Pancreas (tissue), 10 donors: Measurements from ENCODE around the gene ARHGAP4. TPM values are rescaled to one million over a fixed set of nuclear protein-coding genes. Genes with fewer than 3 reads are reported as not detected.

Source experiments
- ATAC-seq, 4 donors: fragments of 200-7000 bp; cut with Tn5 transposase; one replicate each; pipeline versions ENCODE4 v1.8.0 to v1.9.1; 2020; ENCODE audit warnings: mild to moderate bottlenecking in 4 of 4, moderate library complexity in 4 of 4
- DNase-seq, 6 donors: peaks; one replicate each; pipeline ENCODE4 v3.0.0-alpha.2; 2020
- FAIRE-seq: peaks from 2 replicates; lab custom pipeline; 2012; peaks lifted over from hg19 to GRCh38; lab: Jason Lieb, UNC
- H3K27ac ChIP-seq, 4 donors: fragments of 200-600 bp; sonication (generic); 1 replicate in 3 of 4; 2 replicates in 1 of 4; pipeline versions ENCODE4 v1.5.0 to v1.8.0; 2020
- H3K27me3 ChIP-seq, 4 donors: fragments of 200-600 bp; one replicate each; pipeline ENCODE4 v1.8.0; 2021
- H3K36me3 ChIP-seq, 3 donors: fragments of 200-600 bp; sonication (generic) in 1 of 3; one replicate each; pipeline versions ENCODE4 v1.5.0 to v1.8.0; 2020 to 2021
- H3K4me1 ChIP-seq, 3 donors: fragments of 200-600 bp; one replicate each; pipeline ENCODE4 v1.8.0; 2021
- H3K4me3 ChIP-seq, 4 donors: fragments of 200-600 bp; sonication (generic) in 2 of 4; one replicate each; pipeline versions ENCODE4 v1.5.0 to v1.8.0; 2020 to 2021
- H3K9me3 ChIP-seq, 4 donors: fragments of 200-600 bp; one replicate each; pipeline ENCODE4 v1.8.0; 2021
- CTCF ChIP-seq, 4 donors: fragments of 200-600 bp; sonication (generic) in 3 of 4; IDR thresholded peaks; one replicate each; pipeline versions ENCODE4 v1.5.0 to v1.8.0; 2021; ENCODE audit warnings: antibody characterized with exemption in 4 of 4
- WGBS, 2 donors: extraction: QIAGEN DNeasy Blood & Tissue Kit; methylation state at CpG; one replicate each; pipeline ENCODE4 v1.1.7; 2013; 5-methylcytosine and 5-hydroxymethylcytosine counted together
- intact Hi-C, 3 donors: fragments of 100-400 bp; cut with DNase I; formaldehyde crosslinking; loops; one replicate each; pipeline versions ENCODE4 v1.11.1 to v1.14.2; 2022
- polyA plus RNA-seq, 2 donors: library from polyadenylated mRNA; stranded (reverse); fragments of 200-250 nt; gene quantifications; one replicate each; pipeline ENCODE4 v1.2.3, GENCODE V29; 2013
- total RNA-seq, 6 donors: library from RNA; stranded (reverse); fragmentation: NEBNext Ultra II Directional in 4 of 6; extraction: Animal tissue kit (Norgen Biotek cat#: 25700) in 4 of 6; gene quantifications; one replicate each; pipeline versions ENCODE4 v1.2.1 to v1.2.4, GENCODE V29; 2021 to 2023
- donor health status: healthy with polysubstance abuse.
- donor health status: DM: no; HTN: no; CAD: no; lungs with moderate emphysema.
- donor health status: DM: no; HTN: no; CAD: no.
- donor health status: control.
- donor health status: control.
- donor health status: Bipolar disorder and iron deficiency.
- donor health status: DM: yes; HTN: yes; CAD: no.
- donor health status: DM: no; HTN: no; CAD: no.
- donor health status: DM: no; HTN: no; CAD: no.
- donor health status: DM: yes; HTN: yes; CAD: no.

The ARHGAP4 gene
- total RNA-seq (10 to 100 TPM in 3 of 6 donors, 1 to 10 TPM in 3; 1.9 to 18.9 (median 8.9) TPM), polyA plus RNA-seq (10 to 100 TPM; 44.7 to 71.7 TPM)

GRCh38 chrX:153925739-153926551 is at the start of gene ARHGAP4:
ARHGAP4 (minus strand) TSS chrX:153926264; CDS start chrX:153926202, 62 bp downstream.
- ATAC-seq: no peak
- H3K36me3 ChIP-seq: no peaks in the 10 kb centered on the region
- TF ChIP-seq CTCF (IDR thresholded peaks at IDR 0.05): no peak
- H3K4me3 ChIP-seq: peak within 1 kb of the TSS in 1 of 4 donors; percentile 63
- no peaks in the 10 kb centered on the region for H3K27me3 ChIP-seq
- H3K4me1 ChIP-seq: peaks cover 0 to 13% (median 9%) of the 10 kb centered on the region in 3 donors
- intact Hi-C loops: no loop called here
- peak in 1 of 6 donors; percentile 75 for DNase-seq
- peak within 1 kb of the TSS; percentile 1 to 91 (median 86) for H3K27ac ChIP-seq
- 24 to 36% methylated on average over 39 to 58 of the region's 59 CpGs for WGBS, 2 donors
- H3K9me3 ChIP-seq: no peaks in the 10 kb centered on the region
- FAIRE-seq: no peak

- no peak for FAIRE-seq
- Histone ChIP-seq H3K4me1 (peaks cover 0 to 8% (median 0%) of the 10 kb centered on the region in 3 donors), H3K27me3 (no peaks in the 10 kb centered on the region), H3K27ac (peak overlapping the region in 2 of 4 donors; percentile 98 to 99), H3K4me3 (peak overlapping the region in 1 of 4 donors; percentile 66), H3K9me3 (no peaks in the 10 kb centered on the region), H3K36me3 (no peaks in the 10 kb centered on the region)
- intact Hi-C loops: no loop called here
- no peak for ATAC-seq
- WGBS, 2 donors: 59 to 75% methylated on average over 3 of the region's 3 CpGs
- no peak for TF ChIP-seq CTCF (IDR thresholded peaks at IDR 0.05)
- peak in 1 of 6 donors; percentile 43 for DNase-seq
These were observed 48.7 kb upstream of the ARHGAP4 start for GRCh38 chrX:153974726-153975286.

- Histone ChIP-seq H3K4me1 (peaks cover 0 to 12% (median 0%) of the 10 kb centered on the region in 3 donors), H3K4me3 (peak overlapping the region in 2 of 4 donors; percentile 66 to 92), H3K9me3 (no peaks in the 10 kb centered on the region), H3K27me3 (no peaks in the 10 kb centered on the region), H3K27ac (peak overlapping the region; percentile 94 to 99 (median 98)), H3K36me3 (no peaks in the 10 kb centered on the region)
- no peak for FAIRE-seq
- 33 to 50% methylated on average over 14 of the region's 14 CpGs for WGBS, 2 donors
- no peak for ATAC-seq
- DNase-seq: peak in 3 of 6 donors; percentile 18 to 64 (median 35)
- intact Hi-C loops: no loop called here
- no peak for TF ChIP-seq CTCF (IDR thresholded peaks at IDR 0.05)
These were observed 48.1 kb upstream of the ARHGAP4 start for GRCh38 chrX:153974003-153974725.

- 11 to 32% methylated on average over 20 of the region's 20 CpGs for WGBS, 2 donors
- DNase-seq (peak in 3 of 6 donors; percentile 39 to 56 (median 41)), ATAC-seq (no peak), FAIRE-seq (no peak)
- TF ChIP-seq CTCF (IDR thresholded peaks at IDR 0.05): no peak
- no peaks in the 10 kb centered on the region for H3K9me3 ChIP-seq
- no peaks in the 10 kb centered on the region for H3K27me3 ChIP-seq
- H3K4me3 ChIP-seq: peak overlapping the region; percentile 35 to 92 (median 55)
- H3K4me1 ChIP-seq: peaks cover 0 to 14% (median 0%) of the 10 kb centered on the region in 3 donors
- peak overlapping the region; percentile 94 to 99 (median 98) for H3K27ac ChIP-seq
- intact Hi-C loops: no loop called here
- no peaks in the 10 kb centered on the region for H3K36me3 ChIP-seq
These were observed 47.3 kb upstream of the ARHGAP4 start for GRCh38 chrX:153973127-153974002.
